Stimulated activated CD8-positive, alpha-beta memory T cell treated with anti-CD3 and anti-CD28 coated beads, Interleukin-7, amount 100 ng/mL, for 1 hour (primary cell): ENCODE measurements around the gene PERM1.
"Not testable (repeated sequence)": the region's sequence is repeated elsewhere in the genome, so short reads cannot be mapped to it uniquely, and the experiment has no call there.

Experiments used
- DNase-seq, 2 donors: peaks; one replicate each; pipeline ENCODE4 v3.0.0-alpha.2; 2020; ENCODE audit warnings: low read depth in 2 of 2

The PERM1 gene

DNA sequence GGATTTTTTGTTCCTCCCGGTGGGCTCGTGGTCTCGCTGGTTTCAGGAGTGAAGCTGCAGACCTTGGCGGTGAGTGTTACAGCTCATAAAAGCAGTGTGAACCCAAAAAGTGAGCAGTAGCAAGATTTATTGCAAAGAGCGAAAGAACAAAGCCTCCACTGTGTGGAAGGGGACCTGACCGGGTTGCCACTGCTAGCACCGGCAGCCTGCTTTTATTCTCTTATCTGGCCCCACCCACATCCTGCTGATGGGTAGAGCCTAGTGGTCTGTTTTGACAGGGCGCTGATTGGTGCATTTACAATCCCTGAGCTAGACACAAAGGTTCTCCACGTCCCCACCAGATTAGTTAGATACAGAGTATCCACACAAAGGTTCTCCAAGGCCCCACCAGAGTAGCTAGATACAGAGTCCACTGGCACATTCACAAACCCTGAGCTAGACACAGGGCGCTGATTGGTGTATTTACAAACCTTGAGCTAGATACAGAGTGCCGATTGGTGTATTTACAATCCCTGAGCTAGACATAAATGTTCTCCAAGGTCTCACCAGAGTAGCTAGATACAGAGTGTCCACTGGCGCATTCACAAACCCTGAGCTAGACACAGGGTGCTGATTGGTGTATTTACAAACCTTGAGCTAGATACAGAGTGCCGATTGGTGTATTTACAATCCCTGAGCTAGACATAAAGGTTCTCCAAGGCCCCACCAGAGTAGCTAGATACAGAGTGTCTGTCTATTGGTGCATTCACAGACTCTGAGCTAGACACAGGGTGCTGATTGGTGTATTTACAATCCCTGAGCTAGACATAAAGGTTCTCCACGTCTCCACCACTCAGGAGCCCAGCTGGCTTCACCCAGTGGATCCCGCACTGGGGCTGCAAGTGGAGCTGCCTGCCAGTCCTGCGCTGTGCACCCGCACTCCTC, 35.8 kb upstream of the PERM1 start:
- DNase-seq = not testable (repeated sequence)

GRCh38 chr1:1014799-1015681, 33.1 kb upstream of the PERM1 start:
- DNase-seq = no peak

DNA sequence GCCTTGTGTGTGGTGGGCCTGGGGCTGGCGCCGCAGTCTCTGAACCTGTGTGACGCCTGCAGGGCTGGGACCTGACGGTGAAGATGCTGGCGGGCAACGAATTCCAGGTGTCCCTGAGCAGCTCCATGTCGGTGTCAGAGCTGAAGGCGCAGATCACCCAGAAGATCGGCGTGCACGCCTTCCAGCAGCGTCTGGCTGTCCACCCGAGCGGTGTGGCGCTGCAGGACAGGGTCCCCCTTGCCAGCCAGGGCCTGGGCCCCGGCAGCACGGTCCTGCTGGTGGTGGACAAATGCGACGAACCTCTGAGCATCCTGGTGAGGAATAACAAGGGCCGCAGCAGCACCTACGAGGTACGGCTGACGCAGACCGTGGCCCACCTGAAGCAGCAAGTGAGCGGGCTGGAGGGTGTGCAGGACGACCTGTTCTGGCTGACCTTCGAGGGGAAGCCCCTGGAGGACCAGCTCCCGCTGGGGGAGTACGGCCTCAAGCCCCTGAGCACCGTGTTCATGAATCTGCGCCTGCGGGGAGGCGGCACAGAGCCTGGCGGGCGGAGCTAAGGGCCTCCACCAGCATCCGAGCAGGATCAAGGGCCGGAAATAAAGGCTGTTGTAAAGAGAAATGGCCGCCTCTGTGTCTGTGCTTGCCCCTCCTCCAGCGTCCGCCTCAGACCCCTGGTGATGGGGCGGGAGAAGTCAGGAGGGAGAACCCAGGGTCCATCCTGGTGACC, 32.2 kb upstream of the PERM1 start:
- DNase-seq = no peak

DNA sequence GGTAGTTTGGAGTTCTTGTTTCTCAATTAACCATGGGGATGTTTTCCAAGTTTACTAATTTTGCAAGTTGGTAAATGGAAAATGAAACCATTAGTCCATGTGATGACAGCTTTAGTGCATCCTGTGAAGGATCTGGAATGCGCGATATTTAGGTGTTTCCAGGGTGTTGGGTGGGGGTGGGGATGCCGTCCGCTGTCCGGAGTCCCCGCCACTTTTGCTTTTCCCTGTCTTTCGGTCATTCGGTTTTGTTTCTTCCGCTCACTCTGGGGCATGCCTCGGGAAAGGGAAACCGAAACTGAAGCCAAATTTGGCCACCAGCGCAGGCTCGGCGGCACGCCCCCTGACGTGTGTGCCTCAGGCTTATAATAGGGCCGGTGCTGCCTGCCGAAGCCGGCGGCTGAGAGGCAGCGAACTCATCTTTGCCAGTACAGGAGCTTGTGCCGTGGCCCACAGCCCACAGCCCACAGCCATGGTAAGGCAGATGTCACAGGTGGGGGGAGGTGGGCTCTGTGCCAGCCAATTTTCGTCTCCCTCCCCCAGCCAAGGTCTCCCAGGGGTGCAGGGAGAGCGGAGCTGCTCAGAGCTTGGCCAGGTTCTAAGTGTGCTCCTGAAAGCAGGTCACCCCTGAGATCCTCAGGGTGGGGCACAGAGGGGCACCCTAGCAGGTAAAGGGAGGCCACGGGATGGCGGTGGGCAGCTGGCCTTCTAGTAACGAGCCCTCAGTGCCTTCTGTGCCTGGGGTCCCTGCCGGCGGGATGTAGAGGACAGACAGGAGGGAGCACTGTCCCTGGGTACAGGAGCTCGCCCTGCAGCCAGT, 31.4 kb upstream of the PERM1 start, which contains the start of gene ISG15:
ISG15 (plus strand) TSS at position 393 of the 817 bp plus-strand sequence; CDS start at position 470, 77 bp downstream.
- peak; percentile 72 to 78 for DNase-seq

- not testable (repeated sequence) for DNase-seq
Measured at GRCh38 chr1:1012736-1013104, 30.8 kb upstream of the PERM1 start.

GRCh38 chr1:1011396-1011949, 29.6 kb upstream of the PERM1 start:
- DNase-seq = no peak

GRCh38 chr1:1010131-1010530, 28.2 kb upstream of the PERM1 start:
- DNase-seq = not testable (repeated sequence)

DNA sequence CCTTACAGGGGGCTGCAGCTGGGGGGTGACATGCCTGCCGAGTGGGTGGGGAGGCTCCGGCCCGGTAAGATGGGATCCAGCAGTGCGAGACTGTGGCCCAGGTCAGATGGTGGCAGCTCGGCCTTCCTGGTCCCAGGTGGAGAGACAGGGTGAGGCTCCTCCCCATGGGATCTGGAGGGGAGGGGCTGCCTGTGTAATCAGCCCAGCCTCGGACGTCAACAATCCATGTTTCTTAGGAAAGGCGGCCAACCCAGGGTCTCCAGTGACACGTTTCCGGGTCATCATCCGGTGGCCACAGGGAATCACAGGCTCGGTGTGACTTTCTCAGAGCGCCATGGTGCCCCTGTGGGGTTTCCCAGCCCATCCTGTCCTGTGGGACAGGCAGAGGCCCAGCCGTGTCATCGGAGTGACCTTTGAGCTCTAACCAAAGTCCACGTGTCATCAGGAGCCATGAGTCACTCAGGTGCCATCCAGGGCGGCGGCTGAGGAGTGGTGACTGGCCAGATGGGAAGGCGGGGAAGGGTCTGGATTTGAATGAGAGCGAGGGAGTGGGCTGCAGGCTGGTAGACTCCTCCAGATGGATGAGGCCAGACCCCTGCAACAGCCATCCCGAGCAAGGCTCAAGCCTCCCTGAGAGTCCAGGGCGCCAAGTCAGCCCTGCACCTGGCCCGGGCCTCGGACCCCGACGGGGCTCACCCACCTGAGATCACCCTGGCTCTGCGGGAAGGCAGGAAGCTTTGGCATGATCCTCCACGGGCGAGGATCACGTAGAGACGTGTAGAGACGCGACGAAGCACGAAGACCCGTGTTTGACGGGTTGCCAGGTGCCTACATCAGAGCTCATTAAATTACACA, 24.6 kb upstream of the PERM1 start:
- DNase-seq = no peak

DNA sequence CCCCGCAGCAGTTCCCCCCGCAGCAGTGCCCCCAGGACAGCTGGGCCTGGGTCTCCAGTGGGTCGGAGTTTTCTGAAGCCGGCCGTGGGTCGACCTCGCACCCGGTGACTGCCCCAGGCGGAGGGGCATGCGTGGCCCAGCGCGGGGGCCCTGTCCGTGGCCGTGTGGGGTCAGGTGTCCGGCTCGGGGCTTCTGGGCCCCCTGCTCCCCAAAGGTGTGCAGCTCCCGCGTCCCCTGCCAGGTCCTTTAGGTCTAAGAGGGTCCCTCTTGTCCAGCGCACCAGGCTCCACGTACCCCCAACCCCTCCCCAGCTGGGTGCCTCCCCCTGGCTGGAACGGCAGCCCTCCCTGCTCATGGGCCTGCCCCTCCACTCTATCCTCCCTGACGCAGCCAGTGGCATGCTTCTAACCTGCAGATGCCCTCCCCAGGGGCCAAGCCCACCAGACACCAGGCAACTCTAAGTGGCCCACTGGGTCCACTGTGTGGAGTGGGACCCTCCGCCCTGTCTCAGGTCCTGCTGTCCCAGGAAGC, 23.9 kb upstream of the PERM1 start:
- no peak for DNase-seq

DNA sequence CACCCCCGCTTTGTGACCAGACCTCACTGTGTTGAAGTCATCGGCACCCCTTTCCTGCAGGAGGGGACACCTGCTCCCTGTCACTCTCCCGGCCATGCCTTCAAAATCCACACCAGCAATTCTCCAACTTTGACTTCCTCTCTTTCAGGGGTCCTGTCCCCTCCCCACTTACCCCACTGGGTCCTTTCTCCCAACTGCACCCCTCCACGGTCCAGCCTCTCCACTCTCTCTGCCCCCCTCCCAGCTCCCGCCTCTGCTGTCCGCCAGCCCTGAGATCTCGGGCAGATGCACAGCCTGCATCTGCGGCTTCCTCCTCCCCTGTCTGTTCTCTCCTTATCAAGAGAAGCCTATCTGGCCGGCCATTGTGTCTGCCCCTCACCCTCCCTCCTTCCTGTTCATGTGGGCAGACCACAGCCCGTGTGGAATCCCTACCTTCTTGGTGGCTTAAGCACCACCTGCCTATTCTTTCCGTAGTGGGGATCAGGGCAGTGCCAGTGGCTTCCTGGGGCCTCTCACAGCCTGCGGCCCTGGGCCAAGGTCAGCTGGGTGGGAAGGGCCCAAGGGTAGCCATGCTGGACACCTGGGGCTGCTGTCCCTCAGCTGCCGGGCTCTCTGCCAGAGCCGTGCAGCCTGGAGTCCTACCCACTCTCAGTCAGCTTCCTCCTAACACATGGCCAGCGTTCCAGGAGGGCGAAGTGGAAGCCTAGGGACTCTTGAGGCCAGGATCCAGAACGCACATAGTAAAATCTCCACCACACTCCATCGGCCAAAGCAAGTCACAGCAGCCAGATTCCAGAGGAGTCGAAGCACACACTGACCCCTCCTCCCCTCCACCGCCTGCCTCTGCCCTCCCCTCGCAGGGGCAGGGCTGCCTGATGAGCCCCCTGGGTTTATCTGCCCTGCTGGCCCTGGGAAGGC, 23.1 kb upstream of the PERM1 start:
- DNase-seq = no peak

GRCh38 chr1:1004420-1004779, 22.5 kb upstream of the PERM1 start:
- no peak for DNase-seq

DNA sequence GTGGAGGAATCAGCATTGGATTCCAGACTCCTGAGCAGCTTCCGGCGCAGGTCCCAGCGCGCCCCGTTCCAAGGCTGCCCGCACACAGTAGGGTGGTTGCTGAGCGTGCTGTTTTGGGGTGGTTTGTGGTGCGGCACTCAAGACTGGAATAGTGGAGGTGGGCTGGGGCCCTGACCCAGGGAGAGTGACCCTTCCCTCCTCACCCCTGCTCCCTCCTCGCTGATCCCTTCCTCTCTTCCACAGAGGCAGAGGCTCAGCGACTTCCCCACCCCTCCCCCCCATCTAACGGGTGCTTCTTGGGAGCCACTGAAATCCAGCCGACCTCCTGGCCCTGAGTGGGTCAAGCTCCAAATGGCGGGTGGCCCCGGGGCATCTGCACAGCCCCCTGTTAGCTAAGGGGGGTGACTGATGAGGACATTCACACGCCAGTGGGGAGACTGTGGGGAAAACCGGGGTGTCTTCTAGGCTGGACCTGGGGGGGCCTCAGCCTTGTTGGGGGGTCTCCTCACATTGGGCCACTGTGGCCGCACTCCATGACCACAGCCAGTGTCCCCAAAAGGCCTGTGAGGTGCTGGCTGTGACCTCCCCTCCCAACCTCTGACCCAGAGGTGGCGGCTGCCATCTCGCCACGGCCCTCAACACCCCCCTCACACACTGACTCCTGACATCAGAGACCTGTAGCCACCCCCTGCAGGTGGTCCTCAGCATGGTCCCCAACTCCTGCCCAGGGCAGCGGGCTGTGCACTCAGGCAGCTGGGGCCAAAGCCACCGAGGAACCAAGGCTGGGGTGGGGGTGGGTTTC, 21.9 kb upstream of the PERM1 start:
- no peak for DNase-seq

DNA sequence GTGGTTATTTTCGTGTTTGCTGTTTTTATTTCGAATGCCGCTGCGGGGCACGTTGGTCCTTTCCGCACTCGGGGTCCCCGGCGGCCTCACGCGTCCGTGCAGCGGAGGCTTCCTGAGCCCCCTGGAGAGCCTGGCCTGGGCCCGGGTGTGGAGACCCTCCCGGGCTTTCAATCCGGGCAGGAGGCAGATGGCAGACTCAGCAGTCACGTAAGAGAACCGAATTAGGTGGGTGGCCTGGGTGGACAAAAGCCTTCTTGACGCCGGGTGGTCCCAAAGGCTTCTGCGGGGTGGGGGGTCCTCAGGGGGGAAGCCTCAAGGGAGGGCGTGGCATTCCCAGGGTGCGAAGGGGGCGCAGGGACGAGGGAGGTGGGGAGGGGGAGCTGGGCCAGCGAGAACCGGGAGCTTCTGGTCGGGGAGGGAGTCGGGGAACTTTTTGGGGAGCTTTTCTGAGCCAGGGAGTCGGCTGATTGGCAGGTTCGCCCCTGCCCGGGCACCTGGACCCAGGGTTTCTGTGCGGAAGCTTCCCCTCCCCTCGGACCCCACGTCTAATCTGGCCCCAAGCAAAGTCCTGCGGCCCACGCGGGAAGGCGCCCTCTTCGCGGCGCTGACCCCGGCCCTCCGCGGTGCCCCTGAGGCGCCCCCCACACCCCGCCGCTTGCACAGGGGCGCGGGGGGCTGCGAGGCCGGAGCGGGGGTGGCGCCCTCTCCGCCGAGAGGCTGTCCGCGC, 19.3 kb upstream of the PERM1 start:
- DNase-seq = no peak

DNA sequence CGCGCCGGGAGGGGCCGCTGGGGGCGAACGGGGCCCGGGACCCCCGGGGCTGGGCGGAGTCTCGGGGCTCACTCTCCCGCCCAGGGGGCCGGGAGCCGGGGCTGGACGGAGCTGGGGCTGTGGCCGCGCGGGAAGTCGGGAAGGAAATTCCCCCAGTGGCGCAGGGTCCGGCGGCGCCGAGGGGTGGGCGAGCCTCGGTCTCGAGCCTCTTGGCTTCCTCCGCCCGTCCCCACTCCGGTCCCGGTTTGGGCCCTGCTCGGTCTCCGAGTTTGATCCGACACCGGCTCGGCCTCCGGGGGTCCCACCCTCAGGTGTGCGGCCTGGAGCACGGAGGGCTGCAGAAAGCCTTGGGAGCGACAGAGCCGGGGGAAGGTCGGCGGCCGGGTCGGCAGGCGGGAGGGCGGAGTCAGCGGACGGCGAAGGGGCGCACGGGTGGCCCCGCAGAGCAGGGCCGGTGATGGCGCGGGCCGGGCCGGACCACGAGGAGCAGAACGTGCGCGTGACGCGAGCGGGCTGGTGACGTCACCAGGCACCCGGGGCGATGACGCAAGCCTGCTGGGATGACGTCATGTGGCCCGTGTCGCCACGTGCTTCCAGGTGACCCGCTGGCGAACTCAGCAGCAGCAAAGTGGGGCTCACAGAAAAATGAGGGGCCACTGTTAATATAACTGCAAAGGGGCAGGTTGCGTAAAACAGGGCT, 18.6 kb upstream of the PERM1 start:
- peak in 1 of 2 donors; percentile 40 for DNase-seq

DNA sequence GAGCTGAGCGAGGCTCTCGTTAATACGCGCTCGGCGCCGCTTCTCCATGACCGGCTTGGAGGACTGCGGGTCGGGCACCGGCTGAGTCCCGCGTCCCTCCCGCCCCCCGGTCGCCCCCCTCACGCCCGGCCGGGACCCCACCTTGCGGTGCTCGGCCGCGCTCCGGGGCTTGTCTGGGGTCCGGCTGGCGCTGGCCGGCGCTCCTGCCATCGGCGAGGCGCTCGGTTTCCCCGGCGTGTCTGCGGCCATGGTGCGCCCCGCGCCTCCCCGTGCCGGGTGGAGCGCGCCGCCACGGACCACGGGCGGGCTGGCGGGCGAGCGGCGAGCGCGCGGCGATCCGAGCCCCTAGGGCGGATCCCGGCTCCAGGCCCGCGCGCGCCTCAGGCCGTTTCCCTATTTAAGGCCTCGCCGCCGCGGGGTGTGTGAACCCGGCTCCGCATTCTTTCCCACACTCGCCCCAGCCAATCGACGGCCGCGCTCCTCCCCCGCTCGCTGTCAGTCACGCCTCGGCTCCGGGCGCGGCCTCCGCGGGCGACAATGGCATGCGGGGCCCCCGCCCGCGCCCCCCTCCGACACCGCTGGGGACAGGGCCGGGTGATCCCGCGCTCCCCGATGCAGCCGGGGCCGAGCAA, 17.9 kb upstream of the PERM1 start, which contains the start of gene HES4:
HES4 (minus strand) TSS at position 373 of the 632 bp plus-strand sequence; CDS start at position 249, 124 bp downstream.
- DNase-seq = peak in 1 of 2 donors; percentile 30
